Astrocyte of the spinal cord (primary cell): Measurements from ENCODE around the gene TJP3.
A peak's percentile ranks its signal among the peaks of the same experiment; 100 is the strongest.

ENCODE experiments used
- DNase-seq: peaks from one replicate; pipeline ENCODE4 v3.0.0; 2011; ENCODE audit warnings: low read depth, low spot score
- H3K4me3 ChIP-seq: 2 replicates; pipeline ENCODE4 v1.5.1; 2011; ENCODE audit warnings: low read depth, mild to moderate bottlenecking, low read length, moderate library complexity
- CTCF ChIP-seq: IDR thresholded peaks from 2 replicates; pipeline ENCODE4 v1.5.1; 2012; ENCODE audit warnings: low read depth, mild to moderate bottlenecking, low read length, inconsistent platforms
- in situ Hi-C: cut with HindIII; loops from 2 replicates; pipeline ENCODE4 v1.10.0; 2017; ENCODE audit warnings: low sequenced_read_pairs

Gene TJP3

GRCh38 chr19:3700242-3701032, 7.7 kb upstream of the TJP3 start, which contains the start of gene PIP5K1C:
TSS of gene PIP5K1C (minus strand) at chr19:3700468. CDS start at chr19:3700390, 78 bp downstream.
- H3K4me3 ChIP-seq, result peak within 1 kb of the TSS; percentile 79
- TF ChIP-seq CTCF, result peak; percentile 79
- in situ Hi-C loops, result no loop called here
- peak; percentile 80 for DNase-seq

GRCh38 chr19:3701200-3701599, 7.0 kb upstream of the TJP3 start:
- no peak for DNase-seq
- TF ChIP-seq CTCF, result no peak
- H3K4me3 ChIP-seq, result no peak overlapping the region
- in situ Hi-C loops, result no loop called here

- in situ Hi-C loops, result no loop called here
- H3K4me3 ChIP-seq, result no peak overlapping the region
- no peak for DNase-seq
- no peak for TF ChIP-seq CTCF
Observed at GRCh38 chr19:3707868-3708206, 347 bp upstream of the TJP3 start.

GRCh38 chr19:3710265-3710812, 2.2 kb downstream of the TJP3 start:
- peak; percentile 34 for DNase-seq
- H3K4me3 ChIP-seq, result no peak overlapping the region
- in situ Hi-C loops, result no loop called here
- TF ChIP-seq CTCF, result no peak

GRCh38 chr19:3712663-3713611, 4.8 kb downstream of the TJP3 start:
- DNase-seq, result no peak
- no peak overlapping the region for H3K4me3 ChIP-seq
- no peak for TF ChIP-seq CTCF
- in situ Hi-C loops, result no loop called here

- no peak for TF ChIP-seq CTCF
- H3K4me3 ChIP-seq, result no peak overlapping the region
- no peak for DNase-seq
- in situ Hi-C loops, result no loop called here
Observed at GRCh38 chr19:3716147-3716668, 8.0 kb downstream of the TJP3 start.
